Measurements from ENCODE around the gene MMRN1.

Gene MMRN1

GRCh38 chr4:89914609-89915550, 20.2 kb downstream of the MMRN1 start:
- no peak for DNase-seq (ENCODE audit: low spot score)

DNA sequence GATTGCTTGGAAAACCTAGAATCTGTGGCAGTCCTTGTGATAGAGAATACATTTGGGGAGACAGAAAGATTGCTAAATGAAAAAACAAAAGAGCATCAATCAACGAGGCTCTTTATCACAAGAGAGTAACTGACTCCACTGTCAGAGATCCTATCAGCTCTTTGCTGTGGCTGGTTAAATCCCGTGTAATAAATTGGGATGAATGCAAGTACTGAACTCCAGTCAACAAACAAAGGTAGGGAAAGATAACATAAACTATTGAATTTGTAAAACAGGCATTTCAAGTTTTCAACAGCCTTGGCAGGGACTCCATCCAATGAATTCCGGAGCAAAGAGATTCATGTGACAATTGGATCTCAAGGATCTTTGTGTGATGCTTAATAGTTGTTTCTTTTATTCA, 21.3 kb downstream of the MMRN1 start:
- DNase-seq (ENCODE audit: low spot score): no peak

GRCh38 chr4:89922848-89923416, 28.3 kb downstream of the MMRN1 start:
- no peak for DNase-seq (ENCODE audit: low spot score)

DNA sequence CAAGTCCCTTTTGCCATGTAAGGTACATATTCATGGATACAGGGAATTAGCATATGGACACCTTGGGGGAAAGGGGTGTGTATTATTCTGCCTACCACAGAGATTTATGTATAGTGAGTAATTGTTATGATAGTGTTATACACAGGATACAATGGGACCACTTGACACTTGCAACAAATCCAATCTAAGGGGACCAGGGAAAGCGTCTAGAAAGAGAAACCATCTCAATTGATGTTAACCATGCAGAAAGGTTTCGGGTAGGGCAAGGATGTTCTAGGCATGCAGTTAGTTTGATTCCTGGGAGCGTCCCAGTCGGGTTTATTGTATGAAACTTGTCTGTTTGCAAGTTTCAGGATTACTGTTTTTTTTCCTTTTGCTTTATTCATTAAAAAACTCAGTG, 34.2 kb downstream of the MMRN1 start:
- DNase-seq (ENCODE audit: low spot score): no peak

DNA sequence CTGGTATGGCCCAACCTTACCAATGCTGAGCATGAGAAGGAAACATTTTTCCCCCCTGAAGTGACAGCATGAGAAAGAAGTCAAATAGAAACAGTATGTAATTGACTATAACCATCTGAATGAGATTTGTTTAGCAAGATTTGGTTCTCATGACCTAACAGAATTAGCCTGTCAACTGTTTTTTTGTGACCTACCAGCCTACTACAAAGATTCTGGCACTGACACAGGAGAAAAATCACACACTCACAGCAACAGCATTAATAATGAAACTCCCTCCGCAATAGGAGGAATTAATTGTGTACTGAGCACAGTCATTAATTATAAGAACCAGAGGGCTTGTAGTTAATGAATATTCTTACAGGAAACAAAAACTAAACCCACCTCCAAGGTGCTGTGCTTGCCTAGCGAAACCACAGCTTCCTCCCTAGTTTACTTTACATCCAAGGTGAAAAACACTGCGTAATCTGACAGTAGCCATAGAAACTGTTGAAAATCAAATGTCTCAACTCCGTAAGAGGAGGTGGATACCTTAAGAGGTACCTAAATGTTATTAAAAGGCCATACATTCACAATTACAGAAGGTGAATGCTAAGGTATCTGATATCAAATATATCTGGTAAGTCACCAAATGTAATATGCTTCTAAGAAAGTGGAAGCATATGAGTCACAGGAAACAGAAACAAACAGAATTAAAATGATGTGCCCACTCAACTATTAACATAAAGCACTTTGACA, 34.9 kb downstream of the MMRN1 start:
- DNase-seq (ENCODE audit: low spot score): no peak

- DNase-seq (ENCODE audit: low spot score): no peak
Observed at GRCh38 chr4:89939546-89939945, 44.9 kb downstream of the MMRN1 start.

GRCh38 chr4:89939994-89940393, 45.3 kb downstream of the MMRN1 start:
- no peak for DNase-seq (ENCODE audit: low spot score)

- no peak for DNase-seq (ENCODE audit: low spot score)
Observed at GRCh38 chr4:89942811-89943210, 48.2 kb downstream of the MMRN1 start.

GRCh38 chr4:89949782-89950387, 55.2 kb downstream of the MMRN1 start:
- DNase-seq (ENCODE audit: low spot score): no peak

- no peak for DNase-seq (ENCODE audit: low spot score)
Observed at GRCh38 chr4:89952458-89952857, 57.8 kb downstream of the MMRN1 start.

DNA sequence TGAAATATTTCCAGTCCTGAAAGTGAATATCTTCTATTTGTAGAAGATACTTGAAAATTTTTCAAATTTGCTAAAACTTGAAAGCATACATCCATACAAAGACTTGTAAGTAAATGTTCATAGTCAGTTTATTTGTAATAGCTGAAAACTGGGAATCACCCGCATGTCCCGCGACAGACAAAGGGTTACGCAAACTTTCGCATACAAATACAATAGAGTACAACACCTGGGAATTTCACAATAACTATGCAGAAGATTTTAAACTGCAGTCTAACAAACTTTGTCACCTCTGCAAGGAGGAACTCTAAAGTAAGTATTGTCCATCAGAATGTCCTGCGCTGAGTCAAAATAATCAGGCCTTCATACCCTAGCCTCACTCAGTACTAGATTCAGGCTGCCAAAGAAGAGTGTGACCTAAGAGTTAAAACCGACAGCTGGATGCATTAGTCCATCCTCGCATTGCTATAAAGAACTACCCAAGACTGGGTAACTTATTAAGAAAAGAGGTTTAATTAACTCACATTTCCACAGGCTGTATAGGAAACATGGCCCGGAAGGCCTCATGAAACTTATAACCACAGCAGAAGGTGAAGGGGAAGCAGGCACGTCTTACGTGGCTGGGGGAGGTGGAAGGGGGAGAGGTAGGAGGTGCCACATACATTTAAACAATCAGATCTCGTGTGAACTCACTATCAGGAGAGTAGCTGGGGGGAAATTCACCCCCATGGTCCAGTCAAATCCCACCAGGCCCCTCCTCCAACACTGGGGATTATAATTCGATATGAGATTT, 60.4 kb downstream of the MMRN1 start:
- no peak for DNase-seq (ENCODE audit: low spot score)

- DNase-seq (ENCODE audit: low spot score): no peak
Observed at GRCh38 chr4:89957046-89957926, 62.6 kb downstream of the MMRN1 start.

DNA sequence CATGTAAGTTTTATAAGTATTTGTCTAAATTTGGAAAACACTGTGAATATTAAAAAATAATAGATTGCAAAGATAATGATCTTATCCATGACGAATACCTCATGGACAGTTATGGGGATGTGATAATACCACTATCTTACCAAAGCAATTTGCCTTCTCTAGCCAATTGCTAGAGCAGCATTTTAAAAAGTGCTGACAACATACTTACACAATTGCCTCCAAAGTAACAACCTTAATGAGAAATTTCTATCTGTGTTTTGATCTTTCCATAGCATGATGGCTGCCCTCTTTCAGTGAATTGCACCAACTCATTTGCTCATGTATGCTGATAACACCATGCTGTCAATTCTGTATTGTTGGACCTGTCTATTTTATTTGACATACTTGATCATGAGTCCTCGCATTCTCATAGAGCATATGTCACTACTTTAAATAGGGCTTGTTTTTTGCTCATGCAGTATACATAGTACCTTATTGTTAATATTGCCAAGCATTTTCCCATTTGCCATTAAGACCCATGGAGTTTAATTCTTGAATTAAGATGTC, 87.2 kb downstream of the MMRN1 start:
- DNase-seq (ENCODE audit: low spot score): no peak

DNA sequence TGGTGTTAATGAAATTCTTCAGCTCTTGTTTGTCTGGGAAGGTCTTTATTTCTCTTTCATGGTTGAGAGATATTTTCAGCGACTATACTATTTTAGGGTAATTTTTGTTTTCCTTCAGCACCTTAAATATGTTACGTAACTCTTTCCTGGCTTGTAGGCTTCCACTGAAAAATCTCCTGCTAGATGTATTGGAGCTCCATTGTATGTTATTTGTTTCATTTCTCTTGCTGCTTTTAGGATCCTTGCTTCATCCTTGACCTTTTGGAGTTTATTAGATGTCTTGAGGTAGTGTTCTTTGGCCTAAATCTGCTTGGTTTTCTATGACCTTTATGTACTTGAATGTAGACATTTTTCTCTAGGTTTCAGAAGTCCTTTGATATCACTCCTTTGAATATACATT, 93.6 kb downstream of the MMRN1 start:
- DNase-seq (ENCODE audit: low spot score): no peak

- no peak for DNase-seq (ENCODE audit: low spot score)
Observed at GRCh38 chr4:89992744-89993143, 98.1 kb downstream of the MMRN1 start.

DNA sequence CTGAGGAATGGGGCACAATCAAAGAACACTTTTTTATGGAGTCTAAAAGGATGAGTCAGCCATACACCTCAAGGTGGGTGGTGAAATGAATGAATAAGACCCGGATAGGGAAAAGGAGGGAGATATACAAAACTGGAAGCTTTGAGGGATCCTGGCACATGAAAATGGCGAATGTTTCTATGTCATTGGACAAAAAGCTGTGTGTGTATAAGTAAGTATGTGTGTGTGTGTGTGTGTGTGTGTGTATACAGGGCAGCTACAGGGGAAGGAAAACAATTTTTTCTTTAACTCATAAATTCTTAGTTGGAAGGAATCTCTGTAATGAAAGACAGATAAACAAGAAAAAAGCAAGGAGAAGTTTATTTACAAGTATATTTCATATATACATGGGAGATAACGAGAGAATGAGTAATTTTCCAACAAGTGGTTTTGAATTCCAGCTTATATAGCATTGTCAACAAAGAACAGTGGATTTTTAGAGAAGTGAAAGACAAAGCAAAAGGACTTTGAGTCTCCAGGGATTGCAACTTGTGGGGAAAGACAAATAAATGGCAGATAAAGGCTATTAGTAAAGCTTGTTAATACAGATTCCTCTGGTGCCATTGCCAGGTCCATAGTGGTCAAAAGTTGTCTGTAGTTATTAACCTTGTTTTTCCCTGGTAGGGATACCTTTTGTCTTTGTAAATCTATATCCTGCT, 99.7 kb downstream of the MMRN1 start:
- DNase-seq (ENCODE audit: low spot score): no peak

DNA sequence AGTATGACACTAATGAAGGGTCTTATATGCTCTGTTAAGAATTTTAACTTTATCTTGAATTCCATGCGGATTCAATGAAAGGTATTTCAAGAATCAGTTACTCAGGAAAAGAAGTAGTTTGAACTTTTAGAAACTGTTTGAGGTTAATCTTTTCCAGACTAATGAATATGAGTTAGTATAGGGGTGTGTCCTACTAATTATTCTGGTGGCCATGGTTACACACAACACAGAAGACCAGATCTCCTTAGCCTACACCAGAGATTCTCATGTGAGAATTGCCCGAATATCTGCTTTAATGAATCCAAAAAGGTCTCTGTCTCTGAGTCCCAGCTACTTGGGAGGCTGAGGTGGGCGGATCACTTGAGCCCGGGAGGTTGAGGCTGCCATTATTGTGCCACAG, 100.4 kb downstream of the MMRN1 start:
- DNase-seq (ENCODE audit: low spot score): no peak

- no peak for DNase-seq (ENCODE audit: low spot score)
Observed at GRCh38 chr4:89995814-89996213, 101.2 kb downstream of the MMRN1 start.

- no peak for DNase-seq (ENCODE audit: low spot score)
Observed at GRCh38 chr4:89997171-89997704, 102.6 kb downstream of the MMRN1 start.

Measured in AG08395 (cell line).